Choroid plexus epithelial cell (primary cell): Measurements from ENCODE around the gene MNAT1.

Experiments
- DNase-seq: peaks from one replicate; pipeline ENCODE4 v3.0.0-alpha.2; 2010; ENCODE audit warnings: low read depth
- H3K4me3 ChIP-seq: 2 replicates; pipeline ENCODE4 v1.5.1; 2011; ENCODE audit warnings: low read depth, mild to moderate bottlenecking, control low read depth, low read length, moderate library complexity
- TF ChIP-seq, protein P1 (sequence below): conservative IDR thresholded peaks from 2 replicates; pipeline ENCODE4 v1.5.1; 2011; ENCODE audit warnings: low read depth, mild to moderate bottlenecking, control low read depth, inconsistent platforms, low read length, moderate library complexity

MNAT1 gene

DNA sequence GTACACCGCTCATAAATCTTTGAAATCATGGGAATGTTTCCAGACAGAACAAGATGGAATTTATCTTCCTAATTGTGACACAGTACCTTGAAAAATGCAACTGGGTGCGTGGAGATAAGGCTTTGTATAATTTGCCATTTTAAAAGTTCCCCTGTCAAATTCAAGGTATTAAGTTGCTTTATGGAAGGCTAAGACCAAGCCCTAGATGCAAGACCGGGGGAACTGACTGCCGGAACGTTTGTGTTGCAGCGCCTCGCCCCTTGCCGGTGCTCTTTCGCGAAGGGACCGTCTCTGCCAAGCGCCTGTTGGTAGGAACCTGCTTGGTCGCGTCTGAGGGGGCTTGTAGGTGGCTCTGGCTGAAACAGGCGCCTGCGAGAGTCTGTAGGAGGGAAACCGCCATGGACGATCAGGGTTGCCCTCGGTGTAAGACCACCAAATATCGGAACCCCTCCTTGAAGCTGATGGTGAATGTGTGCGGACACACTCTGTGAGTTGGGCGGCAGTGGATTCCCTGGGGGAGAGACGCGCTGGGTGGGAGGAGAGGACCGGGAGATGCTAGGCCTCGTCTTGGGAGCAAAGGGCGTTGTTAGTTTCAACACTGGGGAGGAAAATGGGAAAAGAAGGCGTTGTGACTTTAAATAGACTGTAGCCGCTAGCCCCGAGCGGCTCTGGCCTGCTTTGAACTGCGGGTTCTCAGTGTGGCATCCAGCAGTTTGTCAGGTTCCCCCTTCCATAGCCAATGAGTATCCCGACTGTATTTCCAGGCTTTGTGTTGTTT, at the start of gene MNAT1:
TSS of gene MNAT1 (plus strand) at position 297 of the 778 bp plus-strand sequence. CDS start at position 399, 102 bp downstream.
- TF ChIP-seq, protein P1, sequence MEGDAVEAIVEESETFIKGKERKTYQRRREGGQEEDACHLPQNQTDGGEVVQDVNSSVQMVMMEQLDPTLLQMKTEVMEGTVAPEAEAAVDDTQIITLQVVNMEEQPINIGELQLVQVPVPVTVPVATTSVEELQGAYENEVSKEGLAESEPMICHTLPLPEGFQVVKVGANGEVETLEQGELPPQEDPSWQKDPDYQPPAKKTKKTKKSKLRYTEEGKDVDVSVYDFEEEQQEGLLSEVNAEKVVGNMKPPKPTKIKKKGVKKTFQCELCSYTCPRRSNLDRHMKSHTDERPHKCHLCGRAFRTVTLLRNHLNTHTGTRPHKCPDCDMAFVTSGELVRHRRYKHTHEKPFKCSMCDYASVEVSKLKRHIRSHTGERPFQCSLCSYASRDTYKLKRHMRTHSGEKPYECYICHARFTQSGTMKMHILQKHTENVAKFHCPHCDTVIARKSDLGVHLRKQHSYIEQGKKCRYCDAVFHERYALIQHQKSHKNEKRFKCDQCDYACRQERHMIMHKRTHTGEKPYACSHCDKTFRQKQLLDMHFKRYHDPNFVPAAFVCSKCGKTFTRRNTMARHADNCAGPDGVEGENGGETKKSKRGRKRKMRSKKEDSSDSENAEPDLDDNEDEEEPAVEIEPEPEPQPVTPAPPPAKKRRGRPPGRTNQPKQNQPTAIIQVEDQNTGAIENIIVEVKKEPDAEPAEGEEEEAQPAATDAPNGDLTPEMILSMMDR, result peak; percentile 34
- peak within 1 kb of the TSS; percentile 88 for H3K4me3 ChIP-seq
- DNase-seq, result peak; percentile 92

DNA sequence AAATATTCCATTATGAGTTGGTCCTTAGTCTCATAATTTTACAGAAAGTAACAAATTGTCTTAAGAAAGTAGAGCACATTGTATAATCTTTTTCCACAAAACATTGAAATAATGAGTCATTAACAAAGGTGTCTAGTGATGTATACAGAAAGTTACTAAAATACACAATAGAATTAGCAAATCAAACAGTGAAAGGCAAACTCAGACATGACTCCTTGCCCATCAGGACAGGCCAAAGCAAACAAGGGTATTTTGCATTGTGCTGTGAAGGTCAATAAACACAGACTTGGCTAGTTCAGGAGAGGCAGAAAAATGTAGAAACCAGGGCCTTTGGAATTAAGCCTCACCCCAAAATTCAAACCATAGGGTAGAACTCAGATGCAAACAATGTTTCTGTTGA, 47.7 kb upstream of the MNAT1 start:
- DNase-seq, result no peak
- TF ChIP-seq, protein P1, result no peak
- H3K4me3 ChIP-seq, result no peak overlapping the region

DNA sequence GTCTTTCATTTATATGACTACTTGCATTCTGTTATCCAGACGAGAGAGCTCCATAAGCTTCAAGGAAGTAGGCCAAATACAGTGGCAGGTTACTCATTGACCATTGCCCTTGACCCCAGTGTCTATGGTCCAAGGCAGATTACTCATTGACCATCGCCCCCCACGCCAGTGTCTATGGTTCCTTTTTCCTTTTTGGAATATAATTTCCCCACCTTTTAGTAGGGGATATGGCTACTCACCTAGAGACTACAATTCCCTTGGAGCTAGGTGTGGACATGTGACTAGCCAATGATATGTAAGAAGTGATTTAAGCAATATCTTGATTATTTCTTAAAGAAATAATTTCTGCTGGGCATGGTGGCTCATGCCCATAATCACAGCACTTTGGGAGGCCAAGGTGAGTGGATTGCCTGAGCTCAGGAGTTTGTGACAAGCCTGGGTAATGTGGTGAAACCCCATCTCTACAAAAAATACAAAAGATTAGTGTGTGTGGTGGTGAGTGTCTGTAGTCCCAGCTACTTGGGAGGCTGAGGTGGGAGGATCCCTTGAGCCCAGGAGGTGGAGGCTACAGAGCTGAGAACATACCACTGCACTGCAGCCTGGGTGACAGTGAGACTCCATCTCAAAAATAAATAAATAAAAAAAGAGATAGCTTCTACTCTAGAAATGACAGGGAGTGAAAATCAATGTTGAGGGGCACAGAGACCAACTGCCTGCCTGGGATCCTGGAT, 43.0 kb upstream of the MNAT1 start:
- no peak overlapping the region for H3K4me3 ChIP-seq
- DNase-seq, result no peak
- TF ChIP-seq, protein P1, result no peak

DNA sequence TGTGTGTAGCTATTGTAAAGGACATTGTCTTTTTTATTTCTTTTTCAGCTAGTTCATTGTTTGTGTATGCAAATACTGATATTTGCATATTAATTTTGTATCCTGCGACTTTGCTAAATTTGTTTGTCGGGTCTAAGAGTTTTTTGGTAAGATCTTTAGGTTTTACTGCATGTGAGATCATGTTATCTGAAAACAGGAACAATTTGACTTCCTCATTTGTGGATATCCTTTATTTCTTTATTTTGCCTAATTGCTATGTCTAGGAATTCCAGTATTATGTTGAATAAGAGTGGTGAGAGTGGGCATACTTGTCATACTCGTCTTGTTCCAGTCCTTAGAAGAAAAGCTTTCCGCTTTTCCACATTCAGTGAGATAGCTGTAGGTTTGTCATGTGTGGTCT, 39.2 kb upstream of the MNAT1 start:
- TF ChIP-seq, protein P1, result no peak
- no peak overlapping the region for H3K4me3 ChIP-seq
- no peak for DNase-seq

DNA sequence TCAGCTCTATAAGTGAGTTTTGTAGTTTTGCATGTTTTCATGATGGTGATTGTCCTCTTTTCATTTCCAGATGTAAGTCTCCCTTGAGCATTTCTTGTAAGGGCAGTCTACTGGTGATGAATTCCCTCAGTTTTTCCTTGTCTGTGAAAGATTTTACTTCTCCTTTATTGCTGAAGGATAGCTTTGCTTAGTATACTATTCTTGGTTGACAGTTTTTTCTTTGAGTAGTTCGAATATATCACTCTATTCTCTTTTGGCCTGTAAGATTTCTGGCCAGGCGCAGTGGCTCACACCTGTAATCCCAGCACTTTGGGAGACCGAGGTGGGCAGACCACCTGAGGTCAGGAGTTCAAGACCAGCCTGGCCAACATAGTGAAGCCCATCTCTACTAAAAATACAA, 34.0 kb upstream of the MNAT1 start:
- H3K4me3 ChIP-seq, result no peak overlapping the region
- no peak for DNase-seq
- TF ChIP-seq, protein P1, result no peak

DNA sequence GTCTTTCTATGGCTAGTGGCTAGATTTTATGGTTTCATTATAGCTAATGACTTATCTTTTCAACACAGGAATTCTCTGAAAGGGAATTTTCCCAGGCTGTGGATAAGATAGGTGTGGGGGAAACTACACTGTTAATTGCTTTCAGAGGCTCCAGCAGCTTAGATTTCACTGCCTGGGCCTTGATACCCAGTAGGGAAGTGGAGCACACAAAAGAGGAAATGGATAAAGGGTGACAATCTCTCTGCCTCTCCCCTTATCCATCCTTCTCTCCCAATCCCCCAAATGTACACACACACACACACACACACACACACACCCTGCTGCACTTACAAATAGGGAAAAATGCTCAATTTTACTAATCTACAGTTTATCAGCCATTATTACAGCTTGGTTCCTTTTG, 29.5 kb upstream of the MNAT1 start:
- TF ChIP-seq, protein P1, result no peak
- no peak for DNase-seq

More for the DNA sequence above, 29.5 kb upstream of the MNAT1 start:
- no peak overlapping the region for H3K4me3 ChIP-seq
